Uterus (tissue), 2 donors: Measurements from ENCODE around the gene SLC2A5.

Experiments
- CTCF ChIP-seq, 4 experiments: fragments of 200-600 bp in 2 of 4; fragments of 450-650 bp in 2 of 4; sonication (generic) in 2 of 4; IDR thresholded peaks; one replicate each; pipeline ENCODE4 v1.5.1; 2016 to 2019; ENCODE audit warnings: antibody characterized with exemption in 4 of 4, mild to moderate bottlenecking in 2 of 4, moderate library complexity in 1 of 4
- POLR2A ChIP-seq, 2 donors: fragments of 450-650 bp; IDR thresholded peaks; one replicate each; pipeline ENCODE4 v1.6.1; 2016; ENCODE audit warnings: antibody characterized with exemption in 2 of 2, mild to moderate bottlenecking in 1 of 2, moderate library complexity in 1 of 2

GRCh38 chr1:9078752-9079500 is 9.5 kb upstream of the SLC2A5 start:
- TF ChIP-seq CTCF (IDR thresholded peaks at IDR 0.05) (no peak), POLR2A (IDR thresholded peaks at IDR 0.05) (no peak)
